Measurements from ENCODE around the gene HBG2. TPM values are rescaled to one million over a fixed set of nuclear protein-coding genes. Genes with fewer than 3 reads are reported as not detected.

HBG2 gene
- total RNA-seq, 2 experiments from 2014 or later: not detected

- ChIA-PET POLR2A (no interaction called here), CTCF (no interaction called here)
- no peak overlapping the region for H3K4me3 Mint-ChIP-seq
- no peak for TF ChIP-seq CTCF (IDR thresholded peaks at IDR 0.05)
- no peaks in the 10 kb centered on the region for H3K9me3 Mint-ChIP-seq
- intact Hi-C loops (cut with micrococcal nuclease): no loop called here
- no peak overlapping the region for H3K27ac Mint-ChIP-seq
- no peaks in the 10 kb centered on the region for H3K4me1 Mint-ChIP-seq (ENCODE audit: low read depth)
- no peaks in the 10 kb centered on the region for H3K36me3 Mint-ChIP-seq (ENCODE audit: low read depth)
- H3K27me3 Mint-ChIP-seq: peaks cover 4% of the 10 kb centered on the region
- DNase-seq (no peak), ATAC-seq (no peak)
These were observed 19.1 kb downstream of the HBG2 start for GRCh38 chr11:5235364-5236095.

- no peak for TF ChIP-seq CTCF (IDR thresholded peaks at IDR 0.05)
- Mint-ChIP-seq H3K4me1 (ENCODE audit: low read depth) (no peaks in the 10 kb centered on the region), H3K36me3 (ENCODE audit: low read depth) (no peaks in the 10 kb centered on the region), H3K4me3 (no peak within 1 kb of the TSS), H3K27me3 (peaks cover 4% of the 10 kb centered on the region), H3K27ac (no peak within 1 kb of the TSS), H3K9me3 (no peaks in the 10 kb centered on the region)
- ChIA-PET POLR2A (no interaction called here), CTCF (no interaction called here)
- DNase-seq (no peak), ATAC-seq (no peak)
- intact Hi-C loops (cut with micrococcal nuclease): no loop called here
These were observed 20.2 kb downstream of the HBG2 start, which contains the start of gene HBD for GRCh38 chr11:5234381-5234834. Gene HBD (minus strand): TSS chr11:5234483. CDS start chr11:5234433, 50 bp downstream.

GRCh38 chr11:5233307-5233706, 21.3 kb downstream of the HBG2 start:
- H3K4me1 Mint-ChIP-seq (ENCODE audit: low read depth): no peaks in the 10 kb centered on the region
- intact Hi-C loops (cut with micrococcal nuclease): no loop called here
- no peak overlapping the region for H3K4me3 Mint-ChIP-seq
- DNase-seq: no peak
- ATAC-seq: no peak
- no peak for TF ChIP-seq CTCF (IDR thresholded peaks at IDR 0.05)
- H3K36me3 Mint-ChIP-seq (ENCODE audit: low read depth): no peaks in the 10 kb centered on the region
- H3K9me3 Mint-ChIP-seq: no peaks in the 10 kb centered on the region
- ChIA-PET CTCF (no interaction called here), POLR2A (no interaction called here)
- no peak overlapping the region for H3K27ac Mint-ChIP-seq
- peaks cover 4% of the 10 kb centered on the region for H3K27me3 Mint-ChIP-seq

GRCh38 chr11:5232821-5233220, 21.8 kb downstream of the HBG2 start:
- ATAC-seq (no peak), DNase-seq (no peak)
- ChIA-PET CTCF (no interaction called here), POLR2A (no interaction called here)
- no peak overlapping the region for H3K27ac Mint-ChIP-seq
- H3K9me3 Mint-ChIP-seq: no peaks in the 10 kb centered on the region
- H3K4me1 Mint-ChIP-seq (ENCODE audit: low read depth): no peaks in the 10 kb centered on the region
- intact Hi-C loops (cut with micrococcal nuclease): no loop called here
- H3K4me3 Mint-ChIP-seq: no peak overlapping the region
- H3K27me3 Mint-ChIP-seq: peaks cover 4% of the 10 kb centered on the region
- no peaks in the 10 kb centered on the region for H3K36me3 Mint-ChIP-seq (ENCODE audit: low read depth)
- no peak for TF ChIP-seq CTCF (IDR thresholded peaks at IDR 0.05)

GRCh38 chr11:5232176-5232575, 22.4 kb downstream of the HBG2 start:
- TF ChIP-seq CTCF (IDR thresholded peaks at IDR 0.05): no peak
- H3K27ac Mint-ChIP-seq: no peak overlapping the region
- H3K27me3 Mint-ChIP-seq: peaks cover 3% of the 10 kb centered on the region
- CTCF ChIA-PET: no interaction called here
- no peaks in the 10 kb centered on the region for H3K4me1 Mint-ChIP-seq (ENCODE audit: low read depth)
- H3K4me3 Mint-ChIP-seq: no peak overlapping the region
- POLR2A ChIA-PET: no interaction called here
- intact Hi-C loops (cut with micrococcal nuclease): no loop called here
- no peaks in the 10 kb centered on the region for H3K9me3 Mint-ChIP-seq
- no peaks in the 10 kb centered on the region for H3K36me3 Mint-ChIP-seq (ENCODE audit: low read depth)
- ATAC-seq (no peak), DNase-seq (no peak)

Measured in activated CD8-positive, alpha-beta T cell treated with anti-CD3 and anti-CD28 coated beads for 36 hours (primary cell).